Panc1 (cell line): Measurements from ENCODE around the gene NFE2.

Experiments used
- CTCF ChIP-seq: fragments of 450-650 bp; IDR thresholded peaks from 2 replicates; pipeline ENCODE4 v1.5.1; 2017; ENCODE audit warnings: mild to moderate bottlenecking
- POLR2AphosphoS5 ChIP-seq: IDR thresholded peaks from 2 replicates; pipeline ENCODE4 v1.6.1; 2012; ENCODE audit warnings: mild to moderate bottlenecking, low read depth, low read length, moderate library complexity
- REST ChIP-seq, 2 experiments: IDR thresholded peaks; 2 replicates each; pipeline ENCODE4 v1.6.1; 2011 to 2012; ENCODE audit warnings: low read depth in 2 of 2, control low read depth in 1 of 2, low read length in 1 of 2, mild to moderate bottlenecking in 1 of 2, moderate library complexity in 1 of 2; ENCODE audit not compliant: insufficient read depth in 1 of 2
- SIN3A ChIP-seq: IDR thresholded peaks from 2 replicates; pipeline ENCODE4 v1.6.1; 2012; ENCODE audit warnings: low read depth, mild to moderate bottlenecking, low read length, moderate library complexity, borderline replicate concordance; ENCODE audit not compliant: insufficient read depth
- TCF7L2 ChIP-seq: IDR thresholded peaks from 2 replicates; pipeline ENCODE4 v1.6.1; 2011; ENCODE audit warnings: mild to moderate bottlenecking, low read depth, low read length, inconsistent platforms

GRCh38 chr12:54338698-54339296 is 38.0 kb upstream of the NFE2 start:
- no peak for TF ChIP-seq CTCF
- TF ChIP-seq POLR2AphosphoS5: no peak
- TF ChIP-seq SIN3A: no peak
- no peak for TF ChIP-seq REST (IDR thresholded peaks at IDR 0.05; ENCODE audit: insufficient read depth in 1 of 2, low read depth in 2 of 2, low read length in 1 of 2)
- TF ChIP-seq TCF7L2: no peak
